CD1c-positive myeloid dendritic cell (primary cell): ENCODE results near the gene PHLDB1.
"Not testable (repeated sequence)": the region's sequence is repeated elsewhere in the genome, so short reads cannot be mapped to it uniquely, and the experiment has no call there.

ENCODE experiments used
- DNase-seq: peaks from one replicate; pipeline ENCODE4 v3.0.0-alpha.2; 2016; ENCODE audit errors: extremely low spot score

The PHLDB1 gene

DNA sequence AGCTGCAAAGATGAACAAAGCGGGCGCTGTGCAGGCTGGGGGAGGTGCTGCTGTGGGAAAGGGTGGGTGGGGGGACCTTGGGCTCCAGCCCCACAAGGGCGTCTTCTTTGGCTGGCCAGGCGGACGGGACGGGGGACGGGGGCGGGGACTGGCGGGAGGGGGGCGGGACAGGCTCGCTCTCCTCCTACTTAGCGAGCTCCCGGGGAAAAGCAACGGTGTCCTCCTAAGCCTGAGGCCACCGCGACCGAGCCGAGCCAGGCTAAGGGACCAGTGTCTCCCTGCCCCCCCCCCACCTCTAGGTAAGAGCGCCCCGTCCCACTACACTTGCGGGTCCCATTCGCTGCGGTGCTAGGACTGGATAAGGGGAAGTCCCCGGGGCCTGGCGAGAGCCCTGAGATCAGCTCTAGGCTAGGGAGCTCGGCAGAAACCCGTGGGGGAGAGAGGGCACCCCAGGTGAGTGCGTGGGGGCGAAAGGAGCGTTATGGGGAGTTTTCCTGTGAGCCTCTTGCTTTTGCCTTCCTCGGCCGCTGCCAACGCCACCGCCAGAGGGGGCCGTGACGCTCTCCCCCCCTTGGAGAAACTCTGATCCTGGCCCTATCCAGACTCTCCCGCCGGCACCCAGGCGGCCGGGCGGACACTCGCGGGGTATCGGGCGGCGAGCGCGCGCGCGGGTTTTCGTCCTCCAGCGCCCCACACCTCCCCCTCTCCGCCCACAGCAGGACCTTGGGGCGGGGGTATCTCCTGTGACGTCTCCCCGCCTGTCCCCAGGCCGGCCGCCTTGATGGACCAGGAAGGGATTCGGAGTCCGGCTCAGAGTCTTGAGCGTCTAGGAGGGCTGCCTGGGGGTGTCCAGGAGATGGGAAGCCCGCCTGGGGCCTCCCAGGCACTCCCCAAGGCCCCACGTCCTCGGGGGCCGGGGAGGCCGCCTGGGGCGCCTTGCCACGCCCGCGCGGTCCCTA, at the start of gene PHLDB1:
TSS of gene PHLDB1 (plus strand) at position 215 of the 959 bp plus-strand sequence. CDS start 6,222 bp downstream, outside the sequence.
- peak; percentile 49 for DNase-seq

DNA sequence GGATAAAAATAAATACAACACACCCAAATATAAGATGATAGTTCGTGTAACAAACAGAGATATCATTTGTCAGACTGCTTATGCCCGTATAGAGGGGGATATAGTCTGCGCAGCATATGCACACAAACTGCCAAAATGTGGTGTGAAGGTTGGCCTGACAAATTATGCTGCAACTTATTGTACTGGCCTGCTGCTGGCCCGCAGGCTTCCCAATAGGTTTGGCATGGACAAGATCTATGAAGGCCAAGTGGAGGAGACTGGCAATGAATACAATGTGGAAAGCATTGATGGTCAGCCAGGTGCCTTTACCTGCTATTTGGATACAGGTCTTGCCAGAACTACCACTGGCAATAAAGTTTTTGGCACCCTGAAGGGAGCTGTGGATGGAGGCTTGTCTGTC, 46.6 kb upstream of the PHLDB1 start:
- DNase-seq, result no peak

DNA sequence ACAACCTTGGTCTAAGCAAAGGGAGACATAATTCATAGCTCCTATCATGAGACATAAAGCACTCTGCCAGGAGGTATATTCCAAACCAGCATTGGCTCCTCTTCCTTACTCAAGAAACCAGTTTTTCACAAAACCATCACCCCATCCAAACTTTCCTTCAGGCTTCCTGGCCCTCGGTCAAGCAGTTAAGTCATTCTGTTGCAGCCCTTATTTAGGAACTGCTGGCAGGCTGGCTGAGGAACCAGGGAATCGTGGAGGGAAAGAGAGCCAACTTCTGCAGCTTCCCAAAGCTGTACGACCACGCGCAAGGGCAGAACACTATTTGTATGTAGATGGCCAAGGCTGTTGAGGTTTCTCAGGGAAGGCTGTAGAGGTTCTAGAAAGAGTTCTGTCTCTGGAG, 42.4 kb upstream of the PHLDB1 start:
- no peak for DNase-seq

DNA sequence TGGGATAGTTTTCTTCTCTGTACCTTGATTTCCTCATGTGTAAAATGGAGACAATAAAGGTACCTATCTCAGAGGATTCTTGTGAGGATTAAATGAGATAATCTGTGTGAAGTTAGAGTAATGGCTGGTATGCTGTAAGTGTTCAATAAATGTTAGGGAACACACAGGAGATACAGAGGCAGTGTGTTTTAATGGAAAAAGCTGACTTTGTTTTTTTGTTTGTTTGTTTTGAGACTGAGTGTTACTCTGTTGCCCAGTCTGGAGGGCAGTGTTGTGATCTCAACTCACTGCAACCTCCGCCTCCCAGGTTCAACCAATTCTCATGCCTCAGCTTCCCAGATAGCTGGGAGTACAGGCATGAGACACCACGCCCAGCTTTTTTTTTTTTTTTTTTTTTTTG, 37.7 kb upstream of the PHLDB1 start:
- DNase-seq, result no peak

DNA sequence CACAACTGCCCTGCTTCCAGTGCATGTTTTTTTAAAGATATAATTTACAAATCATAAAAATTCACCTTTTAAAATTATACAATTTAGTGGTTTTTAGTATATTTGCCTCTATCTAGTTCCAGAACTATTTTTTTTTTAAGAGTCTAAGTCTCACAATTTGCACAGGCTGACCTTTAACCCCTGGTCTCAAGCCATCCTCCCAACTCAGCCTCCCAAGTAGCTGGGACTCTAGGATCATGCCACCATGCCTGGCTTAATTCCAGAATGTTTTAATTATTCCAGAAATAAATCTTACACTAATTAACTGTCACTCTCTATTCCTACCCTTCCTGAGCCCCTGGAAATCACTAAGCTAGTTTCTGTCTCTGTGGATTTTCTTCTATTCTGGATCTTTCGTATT, 36.6 kb upstream of the PHLDB1 start:
- no peak for DNase-seq

DNA sequence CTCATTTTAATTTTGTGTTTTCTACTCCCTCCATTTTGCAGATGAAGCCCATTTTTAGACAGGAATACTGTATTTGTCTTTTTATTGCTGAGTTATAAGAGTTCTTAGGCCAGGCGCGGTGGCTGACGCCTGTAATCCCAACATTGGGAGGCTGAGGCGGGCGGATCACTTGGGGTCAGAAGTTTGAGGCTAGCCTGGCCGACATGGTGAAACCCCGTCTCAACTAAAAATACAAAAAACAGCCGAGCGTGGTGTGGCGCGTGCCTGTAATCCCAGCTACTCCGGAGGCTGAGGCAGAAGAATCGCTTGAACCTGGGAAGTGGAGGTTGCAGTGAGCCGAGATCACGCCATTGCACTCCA, 35.7 kb upstream of the PHLDB1 start:
- DNase-seq, result peak; percentile 1

DNA sequence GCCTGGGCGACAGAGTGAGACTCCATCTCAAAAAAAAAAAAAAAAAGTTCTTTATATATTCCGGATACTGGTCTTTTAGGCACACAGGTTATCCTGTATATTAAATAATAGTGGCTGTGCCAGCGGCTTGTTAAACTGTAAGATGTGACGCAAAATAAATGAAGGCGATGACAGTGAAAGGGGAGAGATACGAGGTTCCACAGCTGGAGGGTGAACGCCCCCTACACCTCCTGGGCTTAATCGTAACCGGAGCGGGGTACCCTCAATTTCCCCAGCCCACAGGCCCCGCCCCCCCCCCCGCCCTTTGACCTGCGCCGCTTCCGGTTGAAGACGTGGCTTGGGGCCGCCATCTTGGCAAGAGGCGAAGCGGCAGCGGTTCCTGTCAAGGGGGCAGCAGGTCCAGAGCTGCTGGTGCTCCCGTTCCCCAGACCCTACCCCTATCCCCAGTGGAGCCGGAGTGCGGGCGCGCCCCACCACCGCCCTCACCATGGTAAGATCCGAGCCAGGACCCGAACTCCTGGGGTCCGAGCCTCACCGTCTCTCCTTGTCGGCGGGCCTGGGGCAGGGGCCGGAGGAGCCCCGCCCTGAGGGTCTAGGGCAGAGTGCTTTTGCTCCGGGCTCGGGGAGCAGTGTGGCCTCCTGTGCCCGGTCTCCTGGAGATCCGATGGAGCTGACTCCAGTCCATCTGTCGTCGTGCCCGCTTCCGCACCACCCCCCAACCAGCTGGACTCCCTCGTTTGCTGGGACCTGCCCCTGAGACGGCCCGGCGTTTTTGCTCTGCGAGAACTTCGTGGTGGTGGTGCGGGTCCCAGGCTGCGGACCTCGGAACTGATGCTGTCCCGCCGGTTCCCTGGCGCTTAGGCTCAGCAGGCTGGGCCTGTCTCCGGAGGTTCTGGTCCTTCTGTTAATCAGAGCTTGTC, 35.1 kb upstream of the PHLDB1 start, which contains the start of gene ARCN1:
TSS of gene ARCN1 (plus strand) at position 349 of the 920 bp plus-strand sequence. CDS start at position 488, 139 bp downstream.
- peak; percentile 85 for DNase-seq

DNA sequence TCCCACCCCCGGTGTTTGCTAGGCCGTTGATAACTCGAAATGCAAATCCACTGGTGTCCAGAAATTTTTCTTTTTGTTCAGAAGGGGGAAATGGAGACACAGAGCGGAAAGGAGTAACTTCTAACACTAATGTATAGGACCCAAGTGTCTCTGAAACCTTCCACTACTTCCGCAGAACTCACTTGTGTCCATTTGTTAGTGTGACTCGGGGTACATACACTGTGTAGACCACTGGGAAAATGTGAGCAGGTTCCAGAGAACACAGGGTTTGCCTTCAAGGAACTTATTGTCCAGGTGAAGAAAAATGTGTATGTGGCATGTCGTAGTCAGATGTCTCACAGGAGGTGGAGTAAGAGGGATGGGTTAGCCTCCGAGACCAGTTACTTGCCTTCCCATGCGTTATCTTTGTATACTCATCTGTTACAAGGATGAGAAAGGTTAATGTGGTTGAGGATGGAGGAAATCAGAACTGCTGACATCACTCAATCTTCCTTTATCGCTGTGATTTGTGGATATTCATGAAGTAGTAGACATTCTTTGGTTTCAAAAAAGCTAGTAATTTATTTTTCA, 34.3 kb upstream of the PHLDB1 start:
- peak; percentile 26 for DNase-seq

DNA sequence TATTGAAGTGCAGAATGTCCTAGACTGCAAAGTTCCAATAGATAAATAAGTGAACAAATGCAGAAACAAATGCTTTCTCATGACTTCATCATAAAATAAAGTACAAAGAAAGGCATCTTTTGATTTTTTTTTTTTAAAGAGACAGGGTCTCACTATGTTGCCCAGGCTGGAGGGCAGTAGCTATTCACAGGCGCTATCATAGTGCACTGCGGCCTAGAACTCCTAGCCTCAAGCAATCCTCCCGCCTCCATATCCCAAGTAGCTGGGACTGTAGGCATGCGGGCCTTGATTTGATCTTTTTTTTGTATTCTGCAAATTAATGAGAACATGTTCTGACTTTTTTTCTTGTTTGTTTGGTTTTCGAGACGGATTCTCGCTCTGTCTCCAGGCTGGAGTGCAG, 32.8 kb upstream of the PHLDB1 start:
- no peak for DNase-seq

DNA sequence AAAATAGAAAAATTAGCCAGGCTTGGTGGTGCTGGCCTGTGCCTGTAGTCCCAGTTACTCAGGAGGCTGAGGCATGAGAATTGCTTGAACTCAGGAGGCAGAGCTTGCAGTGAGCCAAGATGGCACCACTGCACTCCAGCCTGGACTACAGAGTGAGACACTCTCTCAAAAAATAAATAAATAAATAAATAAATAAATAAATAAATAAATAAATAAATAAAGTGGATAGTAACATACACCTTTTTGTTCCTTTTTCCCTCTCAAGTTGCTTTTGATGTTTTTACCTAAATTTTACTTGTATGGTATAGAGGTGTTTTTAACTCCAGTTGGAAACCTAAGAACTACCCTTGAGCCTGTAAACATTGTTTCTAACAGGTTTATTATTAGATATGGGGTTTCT, 29.4 kb upstream of the PHLDB1 start:
- not testable (repeated sequence) for DNase-seq

DNA sequence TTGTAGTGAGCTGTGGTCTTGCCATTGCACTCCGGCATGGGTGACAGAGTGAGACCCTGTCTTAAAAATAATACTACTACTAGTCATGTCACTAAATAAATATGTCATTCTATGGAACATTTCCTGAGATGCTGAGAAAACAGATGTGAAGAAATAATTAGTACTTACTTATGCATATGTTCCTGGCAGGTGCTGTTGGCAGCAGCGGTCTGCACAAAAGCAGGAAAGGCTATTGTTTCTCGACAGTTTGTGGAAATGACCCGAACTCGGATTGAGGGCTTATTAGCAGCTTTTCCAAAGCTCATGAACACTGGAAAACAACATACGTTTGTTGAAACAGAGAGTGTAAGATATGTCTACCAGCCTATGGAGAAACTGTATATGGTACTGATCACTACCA, 26.4 kb upstream of the PHLDB1 start:
- DNase-seq, result no peak

DNA sequence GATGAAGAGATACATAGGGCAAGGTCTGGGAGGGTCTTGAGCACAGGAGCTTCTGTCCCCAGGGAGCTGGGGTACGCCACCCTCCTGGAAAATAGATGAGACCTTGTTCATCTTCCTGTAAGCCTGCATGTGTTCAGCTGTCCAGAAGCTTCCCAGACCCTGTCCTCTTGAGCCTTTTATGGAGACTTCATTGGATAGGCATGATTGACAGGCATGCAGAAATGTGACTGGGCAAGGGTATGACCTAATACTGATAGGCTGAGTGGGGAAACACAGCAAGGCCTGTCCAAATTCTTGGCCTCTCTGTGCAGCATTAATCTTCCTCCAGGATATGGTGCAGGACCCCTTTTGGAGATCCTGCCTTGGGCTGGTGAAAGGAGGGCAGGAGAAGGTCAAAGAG, 19.5 kb upstream of the PHLDB1 start:
- DNase-seq, result no peak

DNA sequence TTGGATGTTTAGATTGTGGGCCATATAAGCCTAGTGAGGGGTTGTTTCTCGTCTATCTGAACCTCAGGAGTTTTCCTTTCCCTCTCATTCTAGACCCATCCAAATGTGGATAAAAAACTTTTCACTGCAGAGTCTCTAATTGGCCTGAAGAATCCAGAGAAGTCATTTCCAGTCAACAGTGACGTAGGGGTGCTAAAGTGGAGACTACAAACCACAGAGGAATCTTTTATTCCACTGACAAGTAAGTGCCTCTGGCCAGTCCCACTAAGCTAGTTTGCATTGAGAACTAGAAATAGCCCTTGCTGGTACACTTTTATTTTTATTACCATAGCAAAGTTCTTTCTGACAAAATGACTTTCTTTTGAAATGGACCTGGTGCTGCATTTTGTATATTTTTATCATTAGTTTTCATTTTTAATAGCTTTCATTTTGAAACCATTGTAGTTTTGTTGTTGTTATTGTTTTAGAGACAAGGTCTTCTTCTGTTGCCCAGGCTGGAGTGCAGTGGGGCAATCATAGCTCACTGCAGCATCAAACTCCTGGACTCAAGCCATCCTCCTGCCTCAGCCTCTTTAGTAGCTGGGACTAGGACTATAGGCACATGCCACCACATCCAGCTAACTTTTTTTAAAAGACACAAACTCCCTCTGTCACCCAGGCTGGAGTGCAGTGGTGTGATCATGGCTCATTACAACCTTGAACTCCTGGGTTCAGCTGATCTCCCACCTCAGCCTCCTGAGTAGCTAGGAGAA, 14.6 kb upstream of the PHLDB1 start:
- DNase-seq, result no peak

DNA sequence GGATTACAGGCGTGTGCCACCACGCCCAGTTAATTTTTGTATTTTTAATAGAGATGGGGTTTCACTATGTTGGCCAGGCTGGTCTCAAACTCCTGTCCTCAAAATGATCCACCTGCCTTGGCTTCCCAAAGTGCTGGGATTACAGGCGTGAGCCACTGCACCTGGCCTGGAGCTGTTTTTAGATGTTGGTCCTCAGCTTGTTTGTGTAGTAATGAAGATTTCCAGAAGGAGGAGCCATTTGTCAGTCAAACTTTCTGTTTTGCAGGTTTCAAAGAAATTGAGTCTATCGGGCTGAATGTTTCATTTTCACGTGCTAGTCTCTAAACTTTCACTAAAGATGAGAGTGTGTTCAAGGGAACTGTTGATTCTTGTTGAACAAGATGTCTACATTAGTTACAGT, 12.4 kb upstream of the PHLDB1 start:
- DNase-seq, result peak; percentile 59

DNA sequence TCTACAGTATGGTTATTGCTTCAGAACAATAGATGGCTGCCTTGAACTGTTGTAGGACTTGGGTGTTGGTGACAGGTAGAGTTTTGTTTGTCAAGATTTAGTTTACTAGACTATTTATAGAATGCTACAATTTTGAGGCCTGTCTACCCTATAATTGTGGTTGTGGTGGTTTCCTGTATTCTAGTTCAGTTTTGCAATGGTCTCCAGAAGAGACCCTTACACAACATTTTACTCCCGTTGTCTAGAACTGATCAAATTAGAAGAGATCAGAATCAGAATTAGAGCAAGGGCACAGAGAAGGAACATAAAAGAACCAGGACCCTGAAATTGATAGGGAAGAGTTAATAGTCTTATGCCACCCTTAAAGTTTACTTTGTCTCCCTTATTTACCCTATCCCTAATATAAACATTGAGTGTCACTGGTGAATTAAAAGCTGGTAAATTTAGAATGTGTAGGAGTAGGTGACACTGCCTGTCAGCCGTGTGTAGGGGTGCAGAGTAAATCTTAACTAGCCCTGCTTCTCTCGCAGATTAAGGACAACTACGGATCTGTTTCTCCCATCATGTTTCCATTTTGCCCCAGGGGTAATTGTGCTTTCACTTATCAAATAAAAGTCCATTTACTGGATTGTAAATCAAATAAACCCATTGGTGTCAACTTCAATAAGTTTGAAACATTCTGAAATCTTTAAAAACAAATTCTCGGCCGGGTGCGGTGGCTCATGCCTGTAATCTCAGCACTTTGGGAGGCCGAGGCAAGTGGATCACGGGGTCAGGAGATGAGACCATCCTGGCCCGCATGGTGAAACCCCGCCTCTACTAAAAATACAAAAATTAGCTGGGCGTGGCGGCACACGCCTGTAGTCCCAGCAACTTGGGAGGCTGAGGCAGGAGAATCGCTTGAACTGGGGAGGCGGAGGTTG, 10.9 kb upstream of the PHLDB1 start:
- DNase-seq, result no peak

DNA sequence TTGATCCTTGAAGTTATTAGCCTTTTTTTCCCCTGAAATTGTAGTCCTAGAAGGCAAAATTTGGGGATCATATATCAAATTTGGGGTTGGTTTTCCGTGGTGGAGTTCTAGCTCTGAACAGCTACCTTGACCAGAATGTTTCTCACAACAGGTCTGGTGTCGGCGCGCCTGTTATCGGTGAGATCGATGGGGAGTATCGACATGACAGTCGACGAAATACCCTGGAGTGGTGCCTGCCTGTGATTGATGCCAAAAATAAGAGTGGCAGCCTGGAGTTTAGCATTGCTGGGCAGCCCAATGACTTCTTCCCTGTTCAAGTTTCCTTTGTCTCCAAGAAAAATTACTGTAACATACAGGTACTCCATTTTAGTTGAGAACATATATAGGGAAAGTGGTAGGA, 9.9 kb upstream of the PHLDB1 start:
- DNase-seq, result no peak

DNA sequence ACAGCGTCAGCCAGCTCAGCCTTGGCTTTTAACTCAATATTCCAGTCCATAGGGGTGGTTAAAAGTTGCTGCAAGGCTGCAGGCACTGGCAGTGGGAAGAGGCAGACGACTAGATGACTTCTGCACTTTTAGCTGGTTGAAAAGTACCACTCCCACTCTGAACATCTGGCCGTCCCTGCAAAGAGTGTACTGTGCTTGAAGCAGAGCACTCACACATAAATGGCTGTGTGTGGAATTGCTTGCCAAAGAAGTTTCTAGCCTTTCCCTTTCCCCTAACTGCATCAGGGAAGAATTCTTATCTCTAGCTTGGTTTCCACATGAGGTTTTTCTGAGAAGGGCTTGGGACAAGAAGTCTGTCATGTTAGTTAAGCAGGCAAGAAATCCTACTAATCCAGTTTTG, 5.1 kb upstream of the PHLDB1 start:
- DNase-seq, result no peak

DNA sequence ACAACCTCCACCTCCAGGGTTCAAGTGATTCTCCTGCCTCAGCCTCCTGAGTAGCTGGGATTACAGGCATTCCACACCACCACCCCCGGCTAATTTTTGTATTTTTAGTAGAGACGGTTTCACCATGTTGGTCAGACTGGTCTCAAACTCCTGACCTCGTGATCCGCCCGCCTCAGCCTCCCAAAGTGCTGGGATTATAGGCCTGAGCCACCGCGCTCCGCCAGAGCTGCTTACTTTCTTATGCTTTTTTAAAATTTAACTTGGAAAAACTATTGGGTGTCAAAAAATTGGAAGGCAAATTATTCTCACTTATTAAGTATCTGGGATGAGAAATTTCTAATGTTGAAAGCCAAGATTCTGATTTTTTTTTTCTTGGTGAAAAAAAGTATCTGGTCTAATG, 3.7 kb upstream of the PHLDB1 start:
- not testable (repeated sequence) for DNase-seq

DNA sequence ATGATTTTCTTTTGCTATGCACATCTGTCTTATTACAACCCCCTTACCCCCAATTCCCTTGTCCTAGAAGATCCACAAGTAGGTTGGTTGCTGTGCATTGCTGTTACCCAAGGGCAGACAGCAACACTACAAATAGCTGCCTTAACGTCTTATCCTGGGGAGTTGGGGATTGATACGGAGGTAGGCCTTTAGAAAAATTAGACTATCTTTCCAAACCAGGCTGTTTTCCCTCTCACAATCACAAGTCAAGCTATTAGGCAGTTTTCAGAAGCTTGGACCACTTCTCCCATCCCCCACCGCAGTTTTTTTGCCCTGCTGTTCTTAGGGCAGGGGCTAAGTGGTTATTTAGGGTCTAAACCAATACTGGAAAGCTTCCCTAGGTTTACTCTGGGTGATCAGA, 2.8 kb upstream of the PHLDB1 start:
- DNase-seq, result no peak

DNA sequence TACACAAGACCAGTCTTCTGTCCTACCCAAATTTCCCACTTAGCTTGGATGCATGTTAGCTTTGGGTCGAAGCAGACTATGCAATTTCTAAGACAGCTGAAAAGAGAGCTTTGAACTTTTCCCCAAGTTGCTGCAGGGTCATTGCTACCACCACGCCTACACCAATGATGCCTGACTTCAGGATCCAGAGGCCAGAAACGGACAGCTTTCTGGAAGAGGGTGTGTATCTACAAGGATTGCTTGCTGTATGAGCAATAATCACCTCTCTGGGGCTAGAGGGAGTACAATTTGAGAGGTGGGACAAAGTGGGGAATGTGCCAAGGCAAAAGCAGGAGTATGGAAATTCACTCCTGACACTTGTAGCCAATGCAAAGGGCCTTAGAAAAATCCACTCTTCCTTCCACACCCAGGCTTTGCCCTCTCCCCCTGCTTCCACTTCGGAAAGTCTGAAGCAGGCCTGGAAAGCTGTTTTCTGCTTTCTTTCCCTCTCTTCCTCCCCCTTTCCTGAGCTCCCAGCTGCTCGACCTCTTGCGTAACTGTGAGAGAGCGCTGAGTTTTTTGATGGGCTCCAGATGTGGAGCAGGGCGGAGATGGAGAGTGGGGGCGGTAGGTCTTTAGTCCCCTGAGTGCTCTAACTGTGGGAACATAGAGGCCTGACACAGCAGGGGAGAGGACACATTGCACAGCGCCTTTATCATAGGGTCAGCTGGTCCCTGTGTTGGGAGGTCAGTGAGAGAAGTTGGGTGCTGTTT, 2.1 kb upstream of the PHLDB1 start:
- DNase-seq, result no peak
